Left lobe of liver (tissue), 2 donors: Measurements from ENCODE around the gene CRIP1. TPM values are rescaled to one million over a fixed set of nuclear protein-coding genes. Genes with fewer than 3 reads are reported as not detected.

Experiments
- ATAC-seq: fragments of 200-7000 bp; cut with Tn5 transposase; one replicate; pipeline ENCODE4 v1.9.1; 2020; ENCODE audit warnings: mild to moderate bottlenecking, moderate library complexity
- DNase-seq: peaks from one replicate; pipeline ENCODE4 v3.0.0-alpha.2; 2020; ENCODE audit warnings: low spot score
- total RNA-seq: library from RNA; stranded (reverse); gene quantifications from one replicate; pipeline ENCODE4 v1.2.1, GENCODE V29; 2021
- donor health status: DM: no; HTN: no; CAD: no; lungs with moderate emphysema.
- donor health status: DM: no; HTN: yes; CAD: no.

Gene CRIP1
- total RNA-seq, 1 donor from 2014 or later, result 3.2 TPM

DNA sequence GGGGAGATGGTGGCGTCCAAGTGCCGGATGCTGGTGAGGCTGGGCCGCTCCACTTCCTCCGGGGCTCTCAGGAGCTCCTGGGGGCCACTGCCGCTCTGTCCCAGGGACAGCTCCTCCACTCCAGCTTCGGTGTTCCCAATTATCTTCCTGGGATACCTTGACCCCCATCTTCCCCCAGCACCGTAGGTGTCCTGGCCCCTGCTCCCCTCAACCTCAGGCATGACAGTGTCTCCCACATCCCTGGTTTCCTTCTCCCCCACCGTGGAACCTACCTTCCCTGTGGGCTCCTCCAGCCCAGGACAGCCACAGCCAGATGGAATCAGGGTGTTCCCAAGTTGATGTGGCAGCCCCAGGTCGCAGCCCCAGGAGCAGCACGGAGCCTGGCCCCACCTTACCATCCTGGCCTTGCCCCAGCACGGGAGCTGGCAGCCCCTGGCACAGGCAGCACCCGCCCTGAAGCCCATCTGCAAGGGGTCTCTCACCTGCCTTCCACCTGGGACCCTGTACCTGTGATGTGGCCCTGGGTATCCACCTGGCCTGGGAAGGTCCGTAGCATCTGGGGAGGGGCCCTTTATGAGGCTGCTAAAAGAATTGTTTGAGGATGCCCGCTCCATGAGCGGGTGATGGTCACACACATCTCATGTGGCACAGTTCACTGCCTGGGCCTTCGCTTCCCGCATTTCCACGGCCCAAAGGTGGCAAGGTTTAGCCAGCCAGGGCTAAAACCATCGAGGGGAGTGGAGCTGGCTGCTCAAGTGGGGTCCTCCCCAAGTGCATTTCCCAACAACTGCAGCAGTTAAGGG is 43.8 kb downstream of the CRIP1 start:
- ATAC-seq (no peak), DNase-seq (peak; percentile 44)

DNA sequence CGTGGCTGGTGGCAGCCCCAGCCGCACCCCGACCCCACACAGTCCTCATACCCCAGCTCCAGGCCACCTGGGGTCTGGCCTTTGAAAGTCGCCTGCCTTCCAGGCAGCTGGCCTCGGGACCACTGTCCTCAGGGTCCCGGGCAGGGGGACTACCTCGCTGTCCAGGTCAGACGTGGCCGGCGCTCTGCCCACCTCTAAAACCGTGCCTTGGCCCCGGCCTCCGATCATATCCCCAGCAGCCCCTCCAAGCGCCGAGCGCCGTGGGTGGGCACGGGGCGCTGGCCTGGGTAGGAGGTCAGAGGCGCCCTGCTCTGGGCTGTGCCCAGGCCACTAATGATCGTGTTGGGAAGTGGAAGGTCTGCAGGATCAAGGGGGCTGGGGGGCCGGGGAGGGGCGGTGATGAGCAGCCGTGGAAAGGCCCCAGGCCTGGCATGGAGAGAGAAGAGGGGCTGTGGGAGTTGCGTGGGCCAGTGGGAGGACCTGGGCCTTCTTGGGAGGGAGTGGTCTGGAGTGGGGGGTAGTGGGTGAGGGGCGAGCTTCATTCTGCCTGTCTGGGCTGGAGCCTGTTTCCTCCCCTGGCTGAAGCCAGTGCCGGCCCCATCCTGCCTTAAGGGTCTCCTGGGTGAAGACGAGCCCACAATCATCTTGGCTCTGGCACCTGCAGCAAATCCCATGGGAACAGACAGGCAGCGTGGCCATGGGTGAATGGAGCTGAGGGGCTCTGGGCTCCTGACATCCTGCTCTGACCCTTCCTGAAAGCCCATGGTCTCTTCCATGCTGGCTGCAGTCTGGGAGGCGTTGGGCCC is 44.6 kb downstream of the CRIP1 start:
- no peak for DNase-seq
- ATAC-seq, result no peak

DNA sequence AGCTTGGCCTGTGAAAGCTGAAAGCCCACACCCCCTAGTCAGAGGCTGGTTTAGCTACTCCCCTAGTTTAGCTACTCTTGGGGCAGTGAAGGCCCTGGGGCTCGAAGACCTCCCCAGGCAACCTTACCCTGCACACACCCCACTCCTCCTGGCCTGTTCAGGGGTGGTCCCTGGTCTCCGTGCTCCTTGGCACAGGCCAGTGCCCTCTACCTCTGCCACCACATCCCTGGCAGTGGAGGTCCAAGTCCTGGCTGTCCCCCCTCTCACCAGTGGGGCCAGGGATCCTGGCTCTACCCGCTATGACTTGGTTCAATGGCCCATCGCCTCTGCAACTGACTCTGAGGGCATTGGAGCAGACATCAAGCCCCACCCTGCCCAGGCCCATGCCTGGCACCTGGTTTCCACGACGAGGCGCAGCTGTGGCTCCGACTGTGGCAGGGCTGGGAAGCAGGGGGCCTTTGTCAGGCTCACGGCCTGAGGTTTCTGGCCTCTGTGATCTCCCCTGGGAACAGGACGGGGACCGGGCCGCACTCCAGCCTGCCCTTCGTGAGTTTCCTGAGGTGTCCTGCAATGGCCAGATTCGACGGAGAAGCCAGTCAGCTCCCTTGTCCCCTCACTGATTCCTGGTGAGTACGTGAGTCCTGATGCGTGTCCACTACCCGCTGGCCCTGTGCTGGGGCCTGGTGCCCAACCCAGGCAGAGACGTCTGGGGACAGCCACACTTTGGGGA is 45.4 kb downstream of the CRIP1 start:
- no peak for ATAC-seq
- DNase-seq, result peak; percentile 43

DNA sequence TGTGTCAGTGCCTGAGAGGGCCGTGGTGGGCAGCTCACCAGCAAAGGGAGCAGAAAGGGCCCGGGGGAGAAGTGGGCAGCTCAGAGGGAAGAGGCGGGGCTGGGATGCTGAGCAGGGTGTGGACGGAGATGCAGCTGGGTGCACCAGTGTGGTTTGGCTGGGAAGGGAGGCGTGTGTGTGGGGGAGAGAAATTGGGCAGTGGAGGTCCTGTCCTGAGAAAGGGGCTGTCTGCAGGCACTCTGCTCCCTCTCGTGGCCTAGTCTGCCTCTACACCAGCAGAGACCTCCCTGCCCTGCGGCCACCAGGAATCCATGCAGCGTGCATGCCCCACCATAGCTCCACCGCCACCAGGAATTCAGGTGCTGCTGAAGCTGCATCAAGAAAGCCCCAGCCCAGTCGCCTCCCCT is 46.1 kb downstream of the CRIP1 start:
- DNase-seq (no peak), ATAC-seq (no peak)

DNA sequence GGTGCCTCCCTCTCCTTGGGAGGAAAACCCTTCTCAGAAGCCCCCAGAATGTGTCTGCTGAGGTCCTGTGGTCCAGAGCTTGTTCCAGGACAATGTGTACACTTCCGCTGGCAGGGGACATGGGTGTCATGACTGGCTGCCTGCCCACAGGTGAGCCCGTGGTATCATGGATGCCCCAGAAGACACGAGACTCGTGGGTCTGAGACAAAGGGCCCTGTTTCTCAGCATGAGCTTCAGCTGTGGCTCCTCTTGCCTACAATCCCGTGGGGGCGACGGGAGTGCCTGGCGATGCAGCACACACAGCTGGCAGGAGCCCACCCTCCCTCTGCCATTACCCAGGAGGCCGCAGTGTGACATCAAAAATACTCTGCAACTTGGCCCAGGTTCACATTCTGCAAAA is 46.7 kb downstream of the CRIP1 start:
- DNase-seq (peak; percentile 43), ATAC-seq (no peak)

DNA sequence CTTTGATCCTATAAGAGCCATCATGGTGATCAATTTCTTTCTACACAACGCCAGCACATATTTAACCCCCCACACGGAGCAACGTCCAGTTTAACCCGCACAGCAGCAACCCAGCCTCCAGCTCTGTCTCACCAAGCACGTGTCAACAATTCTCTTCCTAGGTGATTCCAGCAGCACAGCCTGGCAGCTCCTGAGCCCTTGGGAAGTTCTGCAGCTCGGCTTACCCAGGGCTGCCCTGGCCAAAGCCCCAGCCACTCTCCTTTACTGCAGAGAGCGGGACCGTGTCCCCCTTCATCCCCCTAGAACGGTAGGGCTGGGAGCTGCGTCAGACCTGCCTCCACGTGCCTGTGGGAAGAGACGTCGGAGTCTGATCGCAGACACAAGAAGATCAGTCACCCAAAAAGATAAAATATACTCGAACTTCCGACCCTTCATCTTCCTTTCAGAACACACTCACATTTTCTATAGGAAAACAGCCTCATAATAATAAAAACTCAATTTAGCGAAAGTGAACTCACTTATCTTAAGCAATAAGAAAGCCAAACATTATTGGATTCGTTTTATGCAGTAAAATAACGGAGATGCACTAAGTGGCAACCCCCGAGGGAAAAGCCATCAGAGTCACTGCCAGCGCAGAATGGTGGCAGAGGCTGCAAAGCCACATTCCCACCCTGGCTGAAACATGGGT is 47.3 kb downstream of the CRIP1 start:
- DNase-seq, result no peak
- no peak for ATAC-seq

DNA sequence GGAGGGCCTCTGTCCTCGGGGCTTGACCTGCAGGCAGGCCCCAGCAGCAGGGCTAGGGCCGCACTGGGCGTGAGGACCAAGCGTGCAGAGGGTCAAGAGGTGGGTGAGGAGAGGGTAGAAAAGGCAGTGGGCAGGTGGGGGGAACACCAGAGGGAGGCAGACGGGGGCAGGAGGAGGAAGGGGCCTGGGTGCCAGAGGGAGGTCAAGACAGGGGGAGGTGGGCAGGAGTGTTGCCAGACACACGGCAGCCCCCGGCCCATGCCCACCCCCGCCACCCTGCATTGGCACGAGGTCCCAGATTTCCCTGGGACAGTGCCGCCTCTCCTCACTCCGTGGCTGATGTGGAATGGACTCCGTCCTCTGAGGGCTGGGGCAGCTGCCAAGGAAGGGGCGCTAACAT is 47.9 kb downstream of the CRIP1 start:
- DNase-seq (no peak), ATAC-seq (no peak)

DNA sequence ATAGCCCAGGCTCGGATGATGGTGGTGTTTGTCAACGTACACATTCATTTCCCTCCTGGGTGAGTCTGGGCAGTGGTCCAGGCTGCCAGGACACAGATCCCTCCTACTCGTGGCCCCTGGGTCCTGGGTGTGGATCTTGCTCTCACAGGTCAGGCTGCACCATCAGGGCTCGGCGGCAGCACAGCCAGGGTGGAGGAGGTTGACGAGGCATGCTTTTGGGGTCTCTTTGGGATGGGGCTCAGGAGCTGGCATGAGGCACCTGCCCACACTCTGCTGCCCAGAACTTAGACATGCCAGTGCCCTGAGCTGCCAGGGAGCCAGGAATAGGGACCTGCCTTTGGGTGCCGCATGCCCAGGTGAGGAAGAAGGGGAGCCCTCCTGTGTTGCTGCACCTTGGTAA is 49.4 kb downstream of the CRIP1 start:
- DNase-seq (no peak), ATAC-seq (no peak)

DNA sequence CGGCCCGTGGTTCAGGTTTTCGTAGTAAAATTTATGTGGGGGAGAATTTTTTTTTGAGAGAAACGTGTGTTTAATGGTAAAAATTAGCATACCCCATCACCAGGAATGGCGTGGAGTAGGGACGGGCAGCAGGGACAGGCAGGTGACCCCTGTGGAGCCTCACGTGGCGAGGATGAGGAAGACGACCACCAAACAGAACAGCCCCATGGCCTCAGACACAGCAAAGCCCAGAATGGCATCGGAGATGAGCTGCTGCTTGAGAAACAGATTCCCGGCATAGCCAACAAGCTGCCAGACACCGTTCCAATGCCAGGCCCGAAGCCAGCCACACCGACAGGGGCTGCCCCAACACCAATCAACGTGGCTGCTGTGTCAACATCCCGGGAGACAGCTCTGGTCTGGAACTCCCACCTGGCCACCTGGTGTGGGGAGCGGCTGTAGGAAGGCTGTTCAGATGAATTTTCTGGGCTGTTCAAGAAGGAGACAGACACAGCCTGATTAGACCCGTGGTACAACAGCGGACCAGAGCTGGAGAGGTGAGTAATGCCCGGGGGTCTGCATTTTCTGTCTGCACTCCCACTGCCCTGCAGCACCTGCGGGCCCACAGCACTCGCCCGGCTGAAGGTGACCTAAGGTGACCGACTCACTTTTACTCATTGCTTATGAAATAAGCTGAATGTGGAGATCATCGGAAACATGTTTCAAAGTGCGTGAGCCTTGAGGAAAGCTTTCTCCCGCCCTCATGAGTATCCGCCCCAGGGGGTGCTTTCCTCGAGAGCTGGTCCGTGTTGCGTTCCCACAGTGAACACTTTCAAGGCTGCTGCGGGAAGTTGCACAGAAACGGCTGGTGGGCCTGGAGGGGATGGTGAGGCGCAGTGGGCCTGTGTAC is 50.2 kb downstream of the CRIP1 start:
- peak; percentile 45 for DNase-seq
- no peak for ATAC-seq

DNA sequence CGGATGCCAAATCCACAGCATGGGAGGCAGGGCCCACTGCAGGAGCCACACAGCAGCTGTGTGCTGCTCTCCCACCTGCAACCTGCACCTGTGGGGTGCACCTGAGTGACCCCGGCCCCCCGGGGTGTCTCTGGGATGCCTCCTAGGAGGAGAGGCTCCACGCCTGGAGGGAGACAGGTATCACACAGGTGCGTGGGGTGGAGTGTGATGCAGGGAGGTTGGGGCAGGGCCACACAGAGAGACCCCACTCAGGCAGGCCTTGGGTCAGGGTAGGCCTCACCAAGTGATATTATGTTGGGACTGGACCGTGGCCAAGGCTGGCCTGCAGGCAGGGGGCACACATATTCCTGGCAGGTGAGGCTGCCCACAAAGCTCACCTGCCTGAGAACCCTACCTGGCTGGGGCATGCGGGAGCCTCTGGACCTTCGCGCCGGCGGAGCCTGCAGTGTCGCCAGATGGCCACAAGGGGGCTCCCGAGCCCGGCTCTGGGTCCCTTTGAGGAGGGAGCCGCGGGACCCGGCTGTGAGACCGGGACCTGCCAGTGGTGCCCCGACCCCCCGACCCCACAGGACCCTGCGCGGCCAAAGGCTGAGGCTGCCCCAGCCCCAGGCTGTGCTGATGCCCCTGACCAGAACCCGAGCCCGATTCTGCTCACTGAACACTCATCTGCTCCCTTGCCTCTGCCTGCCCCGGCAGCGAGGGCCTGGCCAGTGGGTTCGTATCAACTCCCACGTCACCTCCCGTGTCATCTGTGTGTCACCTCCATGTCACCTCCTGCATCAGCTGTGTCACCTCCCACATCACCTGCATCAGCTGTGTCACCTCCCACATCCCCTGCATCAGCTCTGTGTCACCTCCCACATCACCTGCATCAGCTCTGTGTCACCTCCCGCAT is 51.1 kb downstream of the CRIP1 start:
- peak; percentile 66 for DNase-seq
- peak; percentile 90 for ATAC-seq

Other genes with a start within 250 kb of the CRIP1 start
- 20.3 TPM for gene BTBD6, start 238.4 kb upstream of the CRIP1 start, total RNA-seq
- gene BRF1, start 185.9 kb upstream of the CRIP1 start, total RNA-seq, result 20.5 TPM
- gene PACS2, start 172.1 kb upstream of the CRIP1 start, total RNA-seq, result 26.6 TPM
- 1.3 TPM for gene TEX22, start 88.3 kb upstream of the CRIP1 start, total RNA-seq
- 39.2 TPM for gene MTA1, start 67.1 kb upstream of the CRIP1 start, total RNA-seq
- gene CRIP2, start 12.1 kb upstream of the CRIP1 start, total RNA-seq, result 23.8 TPM
- 10.6 TPM for gene TEDC1, start 4.4 kb downstream of the CRIP1 start, total RNA-seq
- gene TMEM121, start 39.7 kb downstream of the CRIP1 start, total RNA-seq, result 4.4 TPM